HG02938 (cell line): ENCODE measurements around the gene CKAP2.
"Not testable (repeated sequence)": the region's sequence is repeated elsewhere in the genome, so short reads cannot be mapped to it uniquely, and the experiment has no call there.

Experiments
- ATAC-seq: cut with Tn5 transposase; IDR thresholded peaks from one replicate; pipeline ENCODE4 v1.9.1; 2021; ENCODE audit warnings: mild to moderate bottlenecking, moderate library complexity; ENCODE audit not compliant: unreplicated experiment

The CKAP2 gene

GRCh38 chr13:52450793-52451116 lies 4.5 kb upstream of the CKAP2 start:
- ATAC-seq, result no peak

GRCh38 chr13:52451135-52451804 lies 4.0 kb upstream of the CKAP2 start:
- no peak for ATAC-seq

- no peak for ATAC-seq
Observed at GRCh38 chr13:52452470-52452869, 2.8 kb upstream of the CKAP2 start.

DNA sequence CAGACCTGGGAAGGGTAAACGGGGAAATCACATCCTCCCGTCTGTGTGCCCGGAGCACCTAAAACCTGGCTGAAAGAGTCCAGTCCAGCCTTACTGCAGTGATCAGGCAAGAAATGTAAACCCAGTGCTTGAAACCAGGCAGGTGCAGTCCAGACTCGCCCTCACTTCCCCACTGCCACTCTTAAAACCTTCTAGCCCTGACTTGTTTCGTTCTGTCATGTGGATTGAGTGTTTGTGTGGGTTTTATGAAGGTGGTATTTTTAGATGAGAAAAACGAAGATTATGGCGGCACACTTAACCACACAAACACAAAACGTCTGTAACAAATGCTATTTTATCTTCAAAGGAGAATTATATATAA lies 839 bp upstream of the CKAP2 start:
- ATAC-seq, result peak; percentile 34

DNA sequence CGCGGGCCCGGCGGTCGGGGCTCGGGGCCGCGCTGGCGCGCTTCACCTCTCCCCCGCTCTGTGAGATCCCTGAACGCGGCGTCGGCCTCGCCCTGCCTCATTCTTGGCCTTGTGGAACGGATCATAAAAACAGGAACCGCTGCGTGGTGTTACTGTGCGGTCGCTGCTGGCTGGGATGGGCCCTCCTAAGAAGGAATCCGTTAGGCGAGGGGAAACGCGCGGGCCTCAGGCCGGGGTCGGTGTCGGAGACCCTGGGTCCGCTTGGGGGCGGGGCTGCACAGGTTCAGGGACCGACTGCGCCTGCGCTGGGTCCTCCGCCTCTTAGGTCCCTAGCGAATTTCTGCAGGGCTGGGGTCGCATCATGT lies 381 bp downstream of the CKAP2 start:
- ATAC-seq, result peak; percentile 26

DNA sequence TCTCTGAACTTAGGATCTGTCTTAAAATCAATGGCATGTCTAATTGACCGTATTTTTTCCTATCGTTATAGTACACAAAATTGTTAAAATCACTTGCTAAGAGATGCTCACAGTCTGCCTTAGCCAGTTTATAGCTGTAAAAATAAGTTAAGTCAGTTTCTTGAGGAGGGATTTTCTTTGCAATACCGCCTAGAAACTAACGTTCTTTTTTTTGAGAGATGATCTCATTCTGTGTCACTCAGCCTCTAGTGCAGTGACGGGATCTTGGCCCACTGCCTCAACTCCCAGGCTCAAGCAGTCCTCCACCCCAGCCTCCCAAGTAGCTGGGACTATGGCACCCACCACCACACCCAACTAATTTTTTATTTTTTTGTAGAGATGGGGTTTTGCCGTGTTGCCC lies 4.4 kb downstream of the CKAP2 start:
- no peak for ATAC-seq

DNA sequence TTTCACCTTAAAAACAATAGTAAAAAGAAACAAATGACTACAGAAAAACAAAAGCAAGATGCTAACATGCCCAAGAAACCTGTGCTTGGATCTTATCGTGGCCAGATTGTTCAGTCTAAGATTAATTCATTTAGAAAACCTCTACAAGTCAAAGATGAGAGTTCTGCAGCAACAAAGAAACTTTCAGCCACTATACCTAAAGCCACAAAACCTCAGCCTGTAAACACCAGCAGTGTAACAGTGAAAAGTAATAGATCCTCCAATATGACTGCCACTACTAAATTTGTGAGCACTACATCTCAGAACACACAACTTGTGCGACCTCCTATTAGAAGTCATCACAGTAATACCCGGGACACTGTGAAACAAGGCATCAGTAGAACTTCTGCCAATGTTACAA lies 6.0 kb downstream of the CKAP2 start:
- ATAC-seq, result no peak

DNA sequence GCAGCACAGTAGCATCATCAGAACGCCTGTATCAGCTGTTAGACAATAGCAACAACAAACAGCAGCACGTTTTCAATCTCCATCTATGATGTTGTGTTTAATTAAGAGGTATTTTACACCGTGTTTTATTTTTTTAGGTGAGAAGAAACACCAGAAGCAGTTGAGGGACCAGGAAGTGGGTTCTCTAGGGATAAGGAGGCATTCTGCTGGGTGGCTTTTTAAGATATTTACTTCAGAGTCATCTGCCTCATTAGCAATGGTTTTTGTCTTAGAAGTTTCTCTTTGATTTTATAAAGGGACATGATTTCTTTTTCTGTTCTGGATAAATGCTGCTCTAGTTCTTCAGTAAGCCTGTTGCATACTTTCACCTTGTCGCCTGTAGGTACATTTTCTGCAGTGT lies 8.2 kb downstream of the CKAP2 start:
- no peak for ATAC-seq

- not testable (repeated sequence) for ATAC-seq
Observed at GRCh38 chr13:52468487-52468886, 13.2 kb downstream of the CKAP2 start.

- not testable (repeated sequence) for ATAC-seq
Observed at GRCh38 chr13:52480677-52481428, 25.6 kb downstream of the CKAP2 start.

DNA sequence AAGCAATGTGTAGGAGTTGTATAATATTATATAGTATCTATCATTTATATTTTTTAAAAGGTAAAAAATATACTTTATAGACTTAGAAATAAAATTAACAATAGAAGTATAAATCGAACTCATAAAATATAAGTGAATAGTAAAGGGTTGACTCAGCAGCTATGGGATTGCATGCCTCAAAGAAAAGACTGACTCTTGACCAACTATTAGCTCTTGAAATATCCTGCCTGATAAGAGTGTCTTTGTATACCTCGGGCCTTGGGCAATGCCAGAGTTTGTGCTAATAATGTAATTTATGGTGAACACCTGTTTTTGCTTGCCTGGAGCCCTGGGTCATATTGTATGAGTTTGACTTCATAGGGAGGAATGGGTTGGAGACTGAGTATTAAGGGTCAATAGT lies 31.8 kb downstream of the CKAP2 start:
- not testable (repeated sequence) for ATAC-seq

GRCh38 chr13:52488763-52489162 lies 33.5 kb downstream of the CKAP2 start:
- ATAC-seq, result not testable (repeated sequence)

DNA sequence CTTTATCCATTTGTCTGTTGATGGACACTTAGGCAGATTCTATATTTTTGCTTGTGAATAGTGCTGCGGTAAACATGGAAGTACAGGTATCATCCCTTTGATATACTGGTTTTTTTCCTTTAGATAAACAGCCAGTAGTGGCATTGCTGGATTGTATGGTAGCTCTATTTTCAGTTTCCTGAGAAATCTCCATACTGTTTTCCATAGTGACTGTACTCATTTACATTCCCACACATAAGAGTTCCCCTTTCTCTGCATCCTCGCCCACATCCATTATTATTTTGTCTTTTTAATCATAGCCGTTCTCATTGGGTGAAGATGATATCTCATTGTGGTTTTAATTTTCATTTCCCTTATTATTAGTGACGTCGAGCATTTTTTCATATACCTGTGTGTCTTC lies 35.7 kb downstream of the CKAP2 start:
- ATAC-seq, result not testable (repeated sequence)

DNA sequence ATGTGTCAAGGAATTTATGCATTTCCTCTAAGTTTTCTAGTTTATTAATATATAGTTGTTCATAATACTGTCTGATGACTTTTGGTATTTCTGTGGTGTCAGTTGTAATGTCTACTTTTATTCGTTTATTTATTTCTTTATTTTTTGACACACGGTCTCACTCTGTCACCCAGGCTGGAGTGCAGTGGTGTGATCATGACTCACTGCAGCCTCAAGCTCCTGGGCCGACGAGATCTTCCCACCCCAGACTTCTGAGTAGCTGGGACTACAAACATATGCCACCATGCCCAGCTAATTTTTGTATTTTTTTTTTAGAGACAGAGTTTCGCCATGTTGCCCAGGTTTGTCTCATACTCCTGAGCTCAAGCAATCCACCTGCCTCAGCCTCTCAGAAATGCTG lies 39.0 kb downstream of the CKAP2 start:
- ATAC-seq, result not testable (repeated sequence)

DNA sequence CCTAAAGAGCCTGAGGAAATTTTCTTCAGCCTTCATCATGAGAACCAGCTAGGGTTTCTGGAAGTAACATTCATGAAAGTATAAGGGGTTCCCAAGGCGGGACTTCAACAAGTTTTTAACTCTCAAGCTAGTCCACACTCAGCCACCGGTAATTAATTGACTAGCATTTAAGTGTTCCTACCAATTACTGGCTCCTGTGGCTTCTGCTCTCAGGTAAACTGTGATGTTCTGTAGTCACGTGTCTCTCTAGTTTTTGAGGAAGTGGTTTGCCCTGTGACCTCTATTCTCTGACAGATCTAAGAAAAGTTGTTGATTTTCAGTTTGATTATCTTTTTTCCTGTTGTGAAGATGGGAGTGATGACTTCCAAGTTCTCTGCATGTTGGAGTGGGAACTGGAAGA lies 42.7 kb downstream of the CKAP2 start:
- ATAC-seq, result peak; percentile 92

DNA sequence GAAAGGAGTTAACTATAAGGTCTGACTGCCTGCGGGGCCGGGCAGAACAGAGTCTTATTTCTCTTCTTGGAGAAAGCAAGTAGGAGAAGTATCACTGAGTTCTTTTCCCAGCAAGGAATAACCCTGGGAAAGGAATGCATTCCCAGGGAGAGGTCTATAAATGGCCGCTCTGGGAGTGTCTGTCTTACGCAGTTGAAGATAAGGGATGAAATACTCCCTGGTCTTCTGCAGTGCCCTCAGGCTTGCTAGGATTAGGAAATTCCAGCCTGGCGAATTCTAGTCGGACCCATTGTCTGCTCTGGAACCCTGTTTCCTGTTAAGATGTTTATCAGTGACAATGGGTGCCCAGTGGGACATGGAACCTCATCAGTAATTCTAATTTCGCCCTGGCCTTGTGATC lies 47.0 kb downstream of the CKAP2 start:
- ATAC-seq, result not testable (repeated sequence)

DNA sequence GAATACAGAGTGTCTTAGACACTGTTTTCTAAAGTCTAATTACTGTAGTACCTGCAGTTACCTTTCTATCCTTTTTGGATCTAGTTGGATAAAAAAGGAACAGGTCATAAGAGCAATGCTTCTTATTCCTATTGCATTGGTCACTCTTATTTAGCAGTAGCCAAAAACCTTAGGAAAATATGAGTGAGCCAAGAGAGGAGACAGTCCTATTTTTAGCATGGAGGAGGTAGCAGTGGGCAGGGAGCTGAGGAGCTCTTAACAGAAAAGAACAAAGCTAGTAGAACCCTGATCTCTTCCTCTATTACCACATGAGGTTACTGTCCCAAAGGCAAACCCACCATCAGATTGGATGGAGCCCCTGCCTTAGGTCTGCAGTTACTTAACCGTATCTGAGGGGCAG lies 50.6 kb downstream of the CKAP2 start:
- not testable (repeated sequence) for ATAC-seq

- ATAC-seq, result not testable (repeated sequence)
Observed at GRCh38 chr13:52509532-52509931, 54.3 kb downstream of the CKAP2 start.

DNA sequence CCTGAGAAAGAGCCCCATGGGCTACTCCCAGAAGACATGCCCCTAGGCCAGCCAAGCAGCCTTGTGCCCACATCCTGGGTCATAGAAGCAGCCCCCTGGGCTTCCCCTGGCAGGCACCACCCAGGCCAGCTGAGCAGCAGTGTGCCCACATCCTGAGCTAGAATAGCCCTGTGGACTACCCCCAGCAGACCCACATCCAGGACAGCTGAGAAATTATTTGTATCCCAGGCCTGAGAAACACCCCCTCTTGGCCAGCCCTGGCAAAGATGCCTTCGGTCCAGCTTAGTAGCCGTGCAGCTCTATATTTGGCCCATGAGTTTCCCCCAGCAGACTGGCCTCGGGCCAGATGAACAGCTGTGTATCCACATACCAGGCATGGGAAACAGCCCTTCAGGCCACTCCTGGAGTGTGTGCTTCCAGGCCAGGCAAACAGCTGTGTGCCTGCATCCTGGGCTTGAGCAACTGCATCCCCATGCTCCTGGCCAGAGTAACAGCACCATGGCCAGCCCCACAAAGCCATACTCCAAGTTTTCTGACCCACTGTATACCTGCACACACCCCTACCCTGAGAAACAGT lies 55.0 kb downstream of the CKAP2 start:
- ATAC-seq, result not testable (repeated sequence)

GRCh38 chr13:52511598-52511997 lies 56.3 kb downstream of the CKAP2 start:
- not testable (repeated sequence) for ATAC-seq

GRCh38 chr13:52513957-52514596 lies 58.8 kb downstream of the CKAP2 start:
- not testable (repeated sequence) for ATAC-seq

GRCh38 chr13:52523323-52523722 lies 68.0 kb downstream of the CKAP2 start:
- not testable (repeated sequence) for ATAC-seq
